GM18517 (cell line): Measurements from ENCODE around the gene OAS3.
"Not testable (repeated sequence)": the region's sequence is repeated elsewhere in the genome, so short reads cannot be mapped to it uniquely, and the experiment has no call there.

Experiments
- ATAC-seq: cut with Tn5 transposase; IDR thresholded peaks from one replicate; pipeline ENCODE4 v1.9.1; 2021; ENCODE audit warnings: mild to moderate bottlenecking, moderate library complexity; ENCODE audit not compliant: unreplicated experiment

Gene OAS3

GRCh38 chr12:112948806-112949205 is 10.5 kb downstream of the OAS3 start:
- no peak for ATAC-seq

- no peak for ATAC-seq
These were observed 12.4 kb downstream of the OAS3 start for GRCh38 chr12:112950701-112951100.

GRCh38 chr12:112957125-112957524 is 18.9 kb downstream of the OAS3 start:
- not testable (repeated sequence) for ATAC-seq

- ATAC-seq = no peak
These were observed 22.8 kb downstream of the OAS3 start for GRCh38 chr12:112961074-112961473.

GRCh38 chr12:112961536-112961935 is 23.3 kb downstream of the OAS3 start:
- no peak for ATAC-seq

- no peak for ATAC-seq
These were observed 24.3 kb downstream of the OAS3 start for GRCh38 chr12:112962561-112962960.

GRCh38 chr12:112963227-112963861 is 25.1 kb downstream of the OAS3 start:
- ATAC-seq = no peak

- ATAC-seq = no peak
These were observed 25.9 kb downstream of the OAS3 start for GRCh38 chr12:112964067-112964670.

- no peak for ATAC-seq
These were observed 26.6 kb downstream of the OAS3 start for GRCh38 chr12:112964915-112965314.

- no peak for ATAC-seq
These were observed 27.4 kb downstream of the OAS3 start for GRCh38 chr12:112965643-112966042.

GRCh38 chr12:112967306-112967705 is 29.0 kb downstream of the OAS3 start:
- no peak for ATAC-seq

GRCh38 chr12:112967858-112968257 is 29.6 kb downstream of the OAS3 start:
- ATAC-seq = no peak

- ATAC-seq = no peak
These were observed 31.5 kb downstream of the OAS3 start for GRCh38 chr12:112969547-112970306.

GRCh38 chr12:112970391-112970790 is 32.1 kb downstream of the OAS3 start:
- ATAC-seq = no peak

- ATAC-seq = no peak
These were observed 33.0 kb downstream of the OAS3 start for GRCh38 chr12:112971248-112971647.

- no peak for ATAC-seq
These were observed 34.9 kb downstream of the OAS3 start for GRCh38 chr12:112973011-112973735.

- no peak for ATAC-seq
These were observed 35.6 kb downstream of the OAS3 start for GRCh38 chr12:112973818-112974231.

GRCh38 chr12:112974904-112975303 is 36.6 kb downstream of the OAS3 start:
- ATAC-seq = no peak

GRCh38 chr12:112977139-112977538 is 38.9 kb downstream of the OAS3 start:
- ATAC-seq = no peak

- no peak for ATAC-seq
These were observed 39.4 kb downstream of the OAS3 start for GRCh38 chr12:112977641-112978040.
